KOPT-K1 (cell line): Measurements from ENCODE around the gene HAUS8.

Source experiments
- H3K27ac ChIP-seq: fragments of 200-600 bp; sonication (generic); 2 replicates; pipeline ENCODE4 v1.5.1; 2016; ENCODE audit warnings: antibody characterized with exemption, mild to moderate bottlenecking, low read depth, low read length; ENCODE audit not compliant: poor library complexity, severe bottlenecking
- H3K36me3 ChIP-seq: fragments of 200-600 bp; sonication (generic); 2 replicates; pipeline ENCODE4 v1.5.1; 2017; ENCODE audit warnings: antibody characterized with exemption, mild to moderate bottlenecking, low read length, moderate library complexity; ENCODE audit not compliant: insufficient read depth
- H3K9me3 ChIP-seq: fragments of 200-600 bp; sonication (generic); 2 replicates; pipeline ENCODE4 v1.5.1; 2017; ENCODE audit warnings: antibody characterized with exemption, low read length, mild to moderate bottlenecking; ENCODE audit not compliant: insufficient read depth, poor library complexity, severe bottlenecking

Gene HAUS8

GRCh38 chr19:17075035-17075863 lies at the start of gene HAUS8, which contains the start of gene MYO9B:
TSS of gene HAUS8 (minus strand) at chr19:17075452. CDS start at chr19:17075422, 30 bp downstream.
TSS of gene MYO9B (plus strand) at chr19:17075777. CDS start at chr19:17101718, 25,941 bp downstream.
- peaks cover 62% of the 10 kb centered on the region for H3K36me3 ChIP-seq
- H3K27ac ChIP-seq = peak within 1 kb of the TSS; percentile 89
- H3K9me3 ChIP-seq = no peaks in the 10 kb centered on the region

- no peak overlapping the region for H3K27ac ChIP-seq
- peaks cover 60% of the 10 kb centered on the region for H3K36me3 ChIP-seq
- no peaks in the 10 kb centered on the region for H3K9me3 ChIP-seq
These were observed 48.8 kb upstream of the HAUS8 start for GRCh38 chr19:17124025-17124424.

GRCh38 chr19:17123041-17123440 lies 47.8 kb upstream of the HAUS8 start:
- Histone ChIP-seq H3K27ac (no peak overlapping the region), H3K36me3 (peaks cover 56% of the 10 kb centered on the region), H3K9me3 (no peaks in the 10 kb centered on the region)

GRCh38 chr19:17121736-17122293 lies 46.6 kb upstream of the HAUS8 start:
- H3K27ac ChIP-seq = no peak overlapping the region
- H3K36me3 ChIP-seq = peaks cover 52% of the 10 kb centered on the region; the same call in 1 of the 2 replicates
- no peaks in the 10 kb centered on the region for H3K9me3 ChIP-seq

- H3K9me3 ChIP-seq = no peaks in the 10 kb centered on the region
- no peak overlapping the region for H3K27ac ChIP-seq
- peaks cover 74% of the 10 kb centered on the region for H3K36me3 ChIP-seq
These were observed 43.7 kb upstream of the HAUS8 start for GRCh38 chr19:17118957-17119356.

GRCh38 chr19:17116996-17117702 lies 41.9 kb upstream of the HAUS8 start:
- Histone ChIP-seq H3K36me3 (peaks cover 80% of the 10 kb centered on the region), H3K27ac (no peak overlapping the region)

GRCh38 chr19:17114414-17114831 lies 39.2 kb upstream of the HAUS8 start:
- no peaks in the 10 kb centered on the region for H3K9me3 ChIP-seq
- no peak overlapping the region for H3K27ac ChIP-seq
- peaks cover 82% of the 10 kb centered on the region for H3K36me3 ChIP-seq

More at GRCh38 chr19:17116996-17117702, 41.9 kb upstream of the HAUS8 start:
- H3K9me3 ChIP-seq = no peaks in the 10 kb centered on the region

- no peaks in the 10 kb centered on the region for H3K9me3 ChIP-seq
- H3K36me3 ChIP-seq = peaks cover 81% of the 10 kb centered on the region
- no peak overlapping the region for H3K27ac ChIP-seq
These were observed 38.0 kb upstream of the HAUS8 start for GRCh38 chr19:17113127-17113785.

GRCh38 chr19:17112700-17113099 lies 37.4 kb upstream of the HAUS8 start:
- no peaks in the 10 kb centered on the region for H3K9me3 ChIP-seq
- no peak overlapping the region for H3K27ac ChIP-seq
- H3K36me3 ChIP-seq = peaks cover 86% of the 10 kb centered on the region

GRCh38 chr19:17112271-17112670 lies 37.0 kb upstream of the HAUS8 start:
- Histone ChIP-seq H3K36me3 (peaks cover 90% of the 10 kb centered on the region), H3K27ac (no peak overlapping the region), H3K9me3 (no peaks in the 10 kb centered on the region)

GRCh38 chr19:17111766-17112165 lies 36.5 kb upstream of the HAUS8 start:
- H3K9me3 ChIP-seq = no peaks in the 10 kb centered on the region
- peaks cover 88% of the 10 kb centered on the region for H3K36me3 ChIP-seq
- no peak overlapping the region for H3K27ac ChIP-seq

- Histone ChIP-seq H3K36me3 (peaks cover 93% of the 10 kb centered on the region), H3K27ac (no peak overlapping the region)
These were observed 35.3 kb upstream of the HAUS8 start for GRCh38 chr19:17110599-17110966.

GRCh38 chr19:17109962-17110598 lies 34.8 kb upstream of the HAUS8 start:
- H3K36me3 ChIP-seq = peaks cover 93% of the 10 kb centered on the region
- no peaks in the 10 kb centered on the region for H3K9me3 ChIP-seq
- H3K27ac ChIP-seq = no peak overlapping the region

More at GRCh38 chr19:17110599-17110966, 35.3 kb upstream of the HAUS8 start:
- no peaks in the 10 kb centered on the region for H3K9me3 ChIP-seq

GRCh38 chr19:17109300-17109699 lies 34.0 kb upstream of the HAUS8 start:
- Histone ChIP-seq H3K36me3 (peaks cover 93% of the 10 kb centered on the region), H3K9me3 (no peaks in the 10 kb centered on the region), H3K27ac (no peak overlapping the region)
